Stimulated activated CD4-positive, alpha-beta T cell treated with anti-CD3 and anti-CD28 coated beads, Interleukin-12 subunit alpha, Interleukin-12 subunit beta, amount 100 ng/mL, for 24 hours (primary cell): ENCODE measurements around the gene BCDIN3D.
"Not testable (repeated sequence)": the region's sequence is repeated elsewhere in the genome, so short reads cannot be mapped to it uniquely, and the experiment has no call there.

Source experiments
- DNase-seq, 2 experiments: peaks; one replicate each; pipeline ENCODE4 v3.0.0-alpha.2; 2020; ENCODE audit warnings: low read depth in 2 of 2

The BCDIN3D gene

DNA sequence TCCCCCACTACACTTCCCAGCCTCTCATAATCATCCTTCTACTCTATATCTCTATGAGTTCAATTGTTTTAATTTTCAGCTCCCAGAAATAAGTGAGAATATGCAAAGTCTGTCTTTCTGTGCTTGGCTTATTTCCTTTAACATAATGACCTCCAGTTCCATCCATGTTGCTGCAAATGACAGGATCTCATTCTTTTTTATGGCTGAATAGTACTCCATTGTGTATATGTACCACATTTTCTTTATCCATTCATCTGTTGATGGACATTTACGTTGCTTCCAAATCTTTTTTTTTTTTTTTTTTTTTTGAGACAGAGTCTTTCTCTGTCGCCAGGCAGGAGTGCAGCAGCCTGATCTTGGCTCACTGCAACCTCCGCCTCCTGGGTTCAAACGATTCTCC, 13.0 kb upstream of the BCDIN3D start:
- not testable (repeated sequence) for DNase-seq

DNA sequence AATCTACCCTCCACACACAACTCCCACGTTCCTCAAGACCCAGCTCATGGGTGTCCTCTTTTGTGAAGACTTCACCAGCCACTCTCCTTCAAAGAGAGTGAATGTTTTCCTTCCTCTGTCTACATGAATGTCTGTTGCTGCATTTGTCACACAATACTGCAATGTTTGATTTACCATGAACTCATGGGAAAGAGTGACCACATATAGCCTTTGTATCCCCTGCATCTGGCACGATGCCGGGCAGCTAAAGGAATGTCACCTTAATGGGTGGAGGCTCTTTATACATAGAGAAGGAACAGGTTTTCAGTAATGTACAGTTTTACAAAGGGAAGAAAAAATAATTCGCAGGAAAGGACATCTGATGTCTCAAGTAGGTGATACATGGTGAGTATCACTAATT, 12.1 kb upstream of the BCDIN3D start:
- no peak for DNase-seq

DNA sequence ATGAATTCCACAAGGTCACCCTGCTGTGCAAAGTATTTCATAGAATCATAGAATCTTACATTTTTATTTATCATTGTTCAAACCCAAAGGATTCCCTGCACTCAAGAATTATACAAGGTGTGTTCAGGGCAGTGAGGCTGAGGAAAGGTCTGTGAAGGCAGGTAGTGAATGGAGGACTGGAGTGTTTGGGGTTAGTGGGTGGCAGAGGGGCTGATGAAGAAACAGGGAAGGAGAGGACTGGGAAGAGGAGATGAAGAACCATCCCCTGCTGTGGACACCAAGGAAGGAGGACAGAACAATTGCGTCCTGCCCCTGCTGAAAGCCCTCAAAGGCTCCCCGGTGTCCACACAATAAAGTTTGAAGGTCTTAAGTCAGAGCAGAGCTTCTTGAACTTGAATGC, 10.8 kb upstream of the BCDIN3D start:
- no peak for DNase-seq

DNA sequence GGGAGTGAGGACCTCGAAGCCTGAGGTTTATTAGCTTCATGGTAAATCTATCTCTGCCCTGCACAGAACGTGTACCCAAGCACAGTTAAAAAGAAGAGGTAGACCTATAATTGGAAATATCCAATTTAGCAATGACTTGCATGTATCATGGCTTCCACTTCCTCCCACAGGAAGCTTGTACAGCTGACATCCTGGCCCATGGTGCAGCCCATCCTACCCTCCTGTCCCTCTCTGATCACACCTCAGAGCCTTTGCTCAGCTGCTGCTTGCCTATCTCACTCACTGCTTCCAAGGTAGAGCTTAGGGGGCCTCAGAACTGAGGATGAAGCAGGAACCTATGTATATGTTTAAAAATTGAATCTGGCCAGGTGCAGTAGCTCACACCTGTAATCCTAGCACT, 4.3 kb upstream of the BCDIN3D start:
- no peak for DNase-seq

DNA sequence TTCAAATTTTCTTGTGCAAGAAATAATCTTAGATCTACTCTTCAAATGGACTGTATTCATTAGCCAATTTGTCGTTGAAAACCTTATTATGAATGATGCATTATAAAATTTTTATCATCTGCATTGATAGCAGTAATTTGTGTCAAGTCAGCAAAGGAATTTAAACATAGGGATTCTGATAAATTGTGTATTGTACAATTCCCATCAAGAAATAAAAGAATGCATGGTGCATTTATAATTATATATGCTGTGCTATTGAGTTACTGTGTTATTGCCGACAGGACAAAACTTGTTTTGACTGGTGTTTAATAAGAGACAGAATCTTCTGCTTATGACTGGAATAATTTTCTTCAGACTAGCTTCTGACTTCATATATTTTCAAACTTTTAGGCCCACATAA, 3.1 kb upstream of the BCDIN3D start:
- DNase-seq, result no peak

DNA sequence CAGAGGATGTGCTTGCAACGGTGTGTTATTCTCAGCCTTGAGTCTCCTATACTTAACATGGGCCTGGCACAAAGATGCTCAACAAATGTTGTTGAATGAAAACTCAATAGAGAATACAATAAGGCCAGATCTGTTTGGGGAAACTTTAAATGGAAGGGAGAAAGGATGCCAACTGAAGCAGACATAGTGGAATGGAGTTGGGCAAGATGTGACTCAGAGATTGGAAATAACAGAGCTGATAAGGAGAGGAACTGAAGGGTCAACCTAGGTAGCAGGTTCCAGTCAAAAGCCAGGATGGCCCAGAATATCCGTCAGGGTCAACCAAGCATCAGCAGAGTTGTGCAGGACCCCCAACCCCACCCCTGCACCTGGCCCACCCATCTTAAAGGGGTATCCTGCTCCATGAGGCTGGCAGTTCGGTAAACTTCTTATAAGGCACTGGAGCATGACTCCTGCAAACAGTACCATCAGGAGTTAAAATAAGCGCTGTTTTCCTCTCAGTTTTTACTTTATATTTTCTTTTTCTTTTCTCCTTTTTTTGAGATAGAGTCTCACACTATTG, 1.1 kb upstream of the BCDIN3D start:
- no peak for DNase-seq

DNA sequence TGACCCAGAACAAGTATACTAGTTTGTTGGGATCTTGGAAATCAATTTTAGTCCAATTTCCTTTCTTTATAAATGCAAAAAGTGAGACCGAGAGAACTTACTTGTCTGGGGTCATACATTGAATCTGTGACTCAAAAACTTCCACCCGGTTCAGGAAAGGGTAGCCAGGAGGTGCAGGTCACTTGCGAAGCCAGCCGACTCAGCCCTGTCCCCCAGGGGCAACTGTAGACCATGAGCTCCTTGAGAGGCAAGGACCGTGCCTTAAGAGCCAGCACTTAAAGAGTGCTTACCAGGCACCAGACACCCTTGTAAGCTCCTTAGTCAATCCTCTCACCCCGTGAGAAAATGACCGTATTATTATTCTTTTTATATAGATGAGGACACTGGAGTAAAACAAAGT, 505 bp upstream of the BCDIN3D start:
- no peak for DNase-seq

DNA sequence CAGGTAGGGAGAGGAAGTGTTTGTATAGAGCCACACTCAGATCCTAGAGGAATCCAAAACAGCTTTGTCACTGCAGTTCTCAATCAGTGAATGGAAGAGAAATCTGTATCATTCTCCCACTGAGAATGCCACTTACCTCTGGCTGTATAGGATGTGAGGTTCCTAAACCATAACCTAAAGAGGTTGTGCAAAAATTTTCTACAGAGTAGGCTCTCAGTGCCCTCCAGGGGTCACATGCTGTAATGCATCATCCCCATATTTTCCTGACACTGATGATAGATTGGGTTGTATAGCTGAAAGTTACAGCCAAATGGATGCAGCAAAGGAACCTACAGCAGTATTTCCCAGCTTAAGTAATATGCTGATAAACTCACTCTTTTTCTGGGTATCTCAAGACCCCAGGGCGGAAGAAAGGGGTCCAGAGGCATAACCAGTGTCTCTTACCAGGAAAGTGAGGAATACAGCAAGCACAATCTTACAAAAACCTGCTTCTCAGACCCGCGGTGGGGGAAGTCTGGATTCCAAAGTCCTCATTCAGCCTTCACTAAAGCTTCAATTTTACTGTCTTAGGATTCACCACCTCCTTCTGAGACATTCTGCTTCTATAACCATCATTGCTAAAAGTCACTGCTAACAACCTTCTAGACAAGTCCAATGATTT, 3.8 kb downstream of the BCDIN3D start:
- peak in 1 of 2 experiments; percentile 14 for DNase-seq

DNA sequence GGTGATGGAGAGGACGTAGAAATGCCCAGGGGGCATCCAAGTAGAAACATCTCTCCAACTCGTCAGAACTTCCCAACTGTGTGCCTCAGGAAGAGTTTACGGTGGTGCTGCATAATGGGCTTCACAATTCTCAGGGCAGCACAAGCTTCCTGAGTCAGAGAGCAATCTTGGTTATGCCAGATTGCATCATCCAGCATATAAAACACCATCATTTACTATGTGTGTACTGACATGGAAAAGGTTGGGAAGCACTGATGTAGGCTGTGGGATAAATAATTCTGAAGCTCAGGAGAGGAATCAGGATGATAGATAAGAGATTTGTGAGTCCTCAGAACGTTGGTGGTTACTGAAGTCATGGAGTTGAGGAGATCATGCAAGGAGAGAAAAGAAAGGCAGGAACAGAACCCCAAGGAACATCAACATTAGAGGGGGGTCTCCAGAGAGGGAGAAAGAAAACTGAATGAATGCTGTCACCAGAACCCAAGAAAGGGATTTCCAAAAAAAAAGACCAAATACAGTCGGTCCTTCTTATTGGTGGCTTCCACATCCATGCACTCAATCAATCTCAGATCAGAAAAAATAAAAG, 10.0 kb downstream of the BCDIN3D start:
- DNase-seq, result no peak

DNA sequence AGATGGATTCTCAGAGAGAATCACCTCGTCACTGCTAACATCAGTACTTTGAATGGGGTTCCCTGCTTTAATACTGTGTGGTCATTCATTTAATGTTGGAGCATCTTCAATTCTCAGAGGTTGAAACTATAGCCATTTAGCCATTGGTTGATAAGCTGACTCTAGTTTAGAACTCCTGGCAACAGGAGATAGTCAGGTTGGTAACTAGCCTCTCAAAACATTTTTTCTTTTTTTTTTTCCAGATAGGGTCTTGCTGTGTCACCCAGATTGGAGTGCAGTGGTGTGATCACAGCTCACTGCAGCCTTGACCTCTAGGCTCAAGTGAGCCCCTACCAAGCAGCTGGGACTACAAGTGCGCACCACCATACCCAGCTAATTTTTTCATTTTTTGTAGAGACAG, 11.2 kb downstream of the BCDIN3D start:
- DNase-seq, result no peak

DNA sequence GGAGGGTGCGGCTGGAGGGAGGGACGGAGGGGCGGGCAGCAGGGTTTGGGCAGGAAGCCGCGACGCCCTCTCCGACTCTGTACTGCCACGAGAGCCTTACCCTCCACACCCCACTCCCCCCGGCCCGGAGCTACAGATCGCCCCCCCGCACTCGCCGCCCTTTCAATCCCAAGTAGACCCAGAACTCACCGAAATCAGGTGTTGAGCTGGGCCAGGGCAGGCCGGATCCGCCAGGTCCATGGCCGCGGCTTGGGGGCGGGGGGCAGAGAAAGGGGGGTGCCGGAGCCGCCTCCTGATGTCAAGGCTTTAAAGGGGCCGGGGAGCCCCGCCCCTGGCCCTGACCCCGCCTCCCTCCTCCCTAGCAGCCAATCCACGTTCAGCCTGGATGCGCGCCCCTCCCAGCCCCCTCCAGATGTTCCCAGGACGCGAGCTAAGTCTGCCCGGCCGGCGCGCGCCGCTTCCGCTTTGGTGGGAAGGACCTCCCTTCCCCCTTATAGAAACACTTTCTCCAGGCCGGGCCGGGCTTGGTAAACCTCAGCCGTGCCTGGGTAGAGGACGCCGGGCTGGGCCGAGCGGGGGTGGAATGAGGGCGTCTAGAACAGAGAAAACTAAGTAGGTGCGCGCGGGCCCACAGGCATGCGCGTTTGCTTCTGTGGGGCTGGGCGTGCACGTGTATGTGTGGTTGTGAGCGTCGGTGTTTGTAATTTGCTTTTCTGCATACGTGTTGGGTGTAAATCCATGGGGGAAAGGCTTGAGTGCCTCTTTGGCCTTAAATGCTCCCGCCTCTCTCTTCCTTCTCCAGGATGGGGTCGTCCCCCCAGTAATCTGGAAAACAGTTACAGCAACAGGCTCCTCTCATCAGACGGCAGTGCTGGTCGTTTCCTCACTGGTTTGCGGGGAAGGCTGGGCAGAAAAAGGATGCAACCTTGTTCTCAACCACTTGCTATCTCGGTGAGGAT, 14.5 kb downstream of the BCDIN3D start, which contains the start of gene NCKAP5L:
Gene NCKAP5L (minus strand): TSS at position 281 of the 959 bp plus-strand sequence. CDS start 24,369 bp downstream, outside the sequence.
- DNase-seq, result peak; percentile 88 to 94

DNA sequence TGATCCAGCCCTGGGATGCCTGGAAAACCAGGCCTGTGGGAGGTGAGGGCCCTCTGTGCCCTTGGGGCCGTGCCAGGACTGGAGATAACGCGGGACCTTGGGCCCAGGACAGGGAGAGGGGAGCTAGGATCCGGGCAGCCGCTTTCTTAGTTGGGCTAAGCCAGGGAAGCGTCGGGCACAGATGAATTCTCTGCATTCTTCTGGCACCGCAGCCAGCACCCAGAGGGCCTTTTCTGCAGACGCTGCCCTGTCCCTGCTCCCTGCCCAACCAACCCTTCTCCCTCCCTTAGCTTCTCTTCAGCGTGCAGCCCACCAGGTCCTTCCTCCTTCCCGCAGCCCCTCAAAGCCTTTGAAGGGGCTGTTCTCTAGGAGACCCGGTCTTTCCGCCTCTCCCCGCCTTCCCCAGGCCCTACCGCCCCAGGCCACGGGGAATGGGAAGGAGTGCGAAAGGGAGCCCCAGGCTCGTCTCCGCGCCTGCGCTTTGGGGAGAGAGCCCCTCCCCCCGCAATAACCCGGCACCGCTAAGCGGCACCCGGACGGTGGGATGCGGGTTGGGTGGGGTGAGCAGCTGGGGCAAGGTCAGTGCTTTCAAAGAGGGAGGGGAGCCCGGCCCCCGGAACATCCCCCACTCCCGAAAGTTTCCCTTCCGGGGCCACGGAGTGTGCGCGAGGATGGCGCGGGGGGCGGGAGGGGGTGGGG, 15.4 kb downstream of the BCDIN3D start:
- DNase-seq, result peak; percentile 11 to 30

DNA sequence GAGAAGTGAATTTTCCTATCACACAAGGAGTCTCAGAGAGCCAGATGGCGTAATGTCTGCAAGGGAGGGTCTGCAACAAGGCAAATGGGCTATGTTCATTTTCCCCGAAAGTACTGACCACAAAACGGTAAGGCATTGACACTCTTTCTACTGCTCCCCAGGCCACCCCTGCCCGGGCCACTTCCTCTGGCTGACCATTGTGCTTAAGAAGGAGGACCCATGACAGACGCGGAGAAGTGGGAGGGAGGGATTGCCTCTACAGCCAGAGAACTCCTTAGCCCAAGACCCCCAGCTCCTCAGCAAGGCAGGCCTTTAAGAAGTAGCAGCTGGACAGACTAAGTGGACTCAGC, 15.9 kb downstream of the BCDIN3D start:
- DNase-seq, result no peak

DNA sequence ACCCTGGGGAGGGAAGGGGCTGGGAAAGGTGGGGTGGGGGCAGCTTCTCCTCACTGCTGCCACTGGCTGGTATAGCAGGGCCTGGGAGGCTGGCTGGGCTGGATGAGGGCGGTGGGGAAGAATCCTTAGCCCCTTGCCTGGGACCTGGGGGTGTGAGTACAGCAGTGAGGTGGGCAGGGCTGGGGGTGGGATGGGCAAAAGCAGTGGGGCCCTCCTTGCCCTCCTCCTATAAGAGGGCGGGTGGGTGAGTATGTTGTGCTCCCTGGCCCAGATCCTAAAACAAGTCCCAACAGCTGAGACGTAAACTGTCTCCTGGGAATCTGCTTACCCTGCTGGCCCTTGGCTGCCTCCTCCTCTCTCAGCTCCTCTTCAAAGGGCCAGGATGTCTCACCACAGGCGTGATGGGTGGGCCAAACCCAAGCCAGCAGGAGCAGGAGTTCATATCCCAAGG, 16.9 kb downstream of the BCDIN3D start:
- DNase-seq, result no peak

DNA sequence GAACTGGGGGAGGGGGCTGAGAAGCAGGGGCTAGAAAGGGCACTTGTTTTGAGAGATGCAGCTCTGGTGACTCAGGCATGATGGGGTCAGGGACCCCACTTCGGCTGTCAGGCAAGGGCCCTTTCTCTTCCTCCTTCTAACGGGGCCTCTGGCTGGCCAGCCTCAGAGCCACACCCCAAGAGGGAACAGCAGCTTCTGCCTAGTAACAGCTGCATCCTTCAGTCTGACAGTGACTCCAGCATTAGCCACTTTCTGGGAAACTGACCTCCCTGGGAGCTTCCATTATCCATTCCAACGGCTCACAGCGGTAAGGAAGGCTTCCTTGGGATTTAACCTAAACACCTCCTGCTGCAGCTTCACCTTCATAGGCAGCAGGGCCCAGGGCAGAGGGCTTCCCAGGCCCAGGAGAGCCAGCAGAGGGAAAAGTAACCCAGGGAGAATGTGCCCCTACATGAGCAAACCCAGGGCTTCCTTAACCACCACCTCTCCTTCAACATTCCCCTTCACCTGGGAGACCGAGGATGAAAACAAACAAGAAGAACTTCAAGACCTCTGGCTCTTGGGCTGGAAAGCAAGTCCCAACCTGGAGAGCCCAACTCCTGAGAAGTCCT, 17.4 kb downstream of the BCDIN3D start:
- DNase-seq, result no peak

DNA sequence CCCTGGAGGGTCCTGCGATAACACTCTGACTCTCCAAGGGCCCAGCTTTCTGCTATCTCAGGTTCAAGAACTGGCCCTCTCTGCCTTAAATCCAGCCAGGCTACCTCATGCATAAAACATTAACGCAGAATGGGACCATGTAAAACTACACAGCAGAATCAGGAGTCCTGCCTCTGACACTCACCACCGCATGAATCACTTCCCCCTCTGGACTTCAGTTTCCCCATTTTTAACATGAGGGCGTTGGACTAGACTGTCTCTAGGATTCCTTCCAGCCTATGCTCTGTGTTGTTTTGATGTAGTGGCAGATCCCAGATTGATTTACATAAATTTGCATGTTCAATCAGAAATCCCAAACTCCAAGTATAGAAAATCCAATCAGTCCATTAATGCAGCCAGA, 18.0 kb downstream of the BCDIN3D start:
- DNase-seq, result no peak

DNA sequence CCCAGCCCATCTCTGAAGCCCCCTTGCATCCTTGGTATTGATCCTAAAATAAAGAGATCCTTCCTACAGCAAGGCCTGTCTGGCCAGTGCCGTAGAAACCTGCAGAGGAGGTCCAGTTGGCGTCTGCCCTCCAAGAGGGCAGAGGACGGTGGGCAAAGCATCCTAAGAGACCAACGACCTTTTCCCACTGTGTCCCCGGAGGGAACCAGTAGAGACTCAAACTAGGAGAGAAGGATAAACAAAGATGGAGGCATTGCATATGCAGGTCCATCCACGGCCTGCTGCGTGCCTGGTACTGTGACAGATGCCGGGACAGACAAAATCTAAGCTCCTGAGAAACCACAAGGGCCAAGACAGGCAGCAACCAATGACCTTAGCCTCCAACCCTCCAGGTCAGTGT, 18.5 kb downstream of the BCDIN3D start:
- DNase-seq, result no peak

DNA sequence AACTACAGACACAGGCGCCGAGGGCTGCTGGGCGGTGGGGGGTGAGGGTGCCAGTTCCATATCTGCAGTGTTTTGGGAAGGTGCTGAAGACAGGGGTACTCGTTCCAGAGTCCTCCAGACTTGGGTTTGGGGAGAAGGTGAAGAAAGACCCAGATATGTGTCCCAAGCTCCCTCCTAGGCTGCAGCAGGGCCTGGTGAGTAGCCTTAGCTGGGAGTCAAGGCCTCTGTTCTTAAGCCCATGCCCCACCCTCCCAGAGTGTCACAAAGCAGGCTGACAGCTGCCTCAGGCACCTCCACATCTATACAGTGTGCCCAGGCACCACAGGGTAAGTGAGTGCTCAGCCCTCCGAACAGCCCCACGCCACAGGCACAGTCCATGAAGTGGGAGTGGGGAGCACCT, 19.0 kb downstream of the BCDIN3D start:
- DNase-seq, result no peak

DNA sequence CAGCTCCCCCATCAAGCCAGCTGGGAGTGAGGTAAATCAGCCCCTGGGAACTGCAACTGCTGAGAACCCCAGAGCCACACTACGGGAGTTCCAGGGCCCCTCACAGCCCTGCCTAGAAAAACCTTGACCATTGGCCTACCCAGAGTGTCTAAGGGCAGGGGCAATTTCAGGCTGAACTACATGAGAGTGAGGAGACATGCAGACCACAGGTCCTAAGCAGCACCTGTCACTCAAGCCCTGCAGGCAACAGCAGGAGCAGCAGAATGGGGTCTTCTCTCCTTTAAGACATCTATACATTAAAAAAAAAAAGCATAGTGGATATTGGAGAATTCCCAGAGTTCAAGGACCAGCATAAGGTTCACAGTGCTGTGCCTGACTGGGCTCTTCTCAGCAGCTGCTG, 19.6 kb downstream of the BCDIN3D start:
- DNase-seq, result no peak

DNA sequence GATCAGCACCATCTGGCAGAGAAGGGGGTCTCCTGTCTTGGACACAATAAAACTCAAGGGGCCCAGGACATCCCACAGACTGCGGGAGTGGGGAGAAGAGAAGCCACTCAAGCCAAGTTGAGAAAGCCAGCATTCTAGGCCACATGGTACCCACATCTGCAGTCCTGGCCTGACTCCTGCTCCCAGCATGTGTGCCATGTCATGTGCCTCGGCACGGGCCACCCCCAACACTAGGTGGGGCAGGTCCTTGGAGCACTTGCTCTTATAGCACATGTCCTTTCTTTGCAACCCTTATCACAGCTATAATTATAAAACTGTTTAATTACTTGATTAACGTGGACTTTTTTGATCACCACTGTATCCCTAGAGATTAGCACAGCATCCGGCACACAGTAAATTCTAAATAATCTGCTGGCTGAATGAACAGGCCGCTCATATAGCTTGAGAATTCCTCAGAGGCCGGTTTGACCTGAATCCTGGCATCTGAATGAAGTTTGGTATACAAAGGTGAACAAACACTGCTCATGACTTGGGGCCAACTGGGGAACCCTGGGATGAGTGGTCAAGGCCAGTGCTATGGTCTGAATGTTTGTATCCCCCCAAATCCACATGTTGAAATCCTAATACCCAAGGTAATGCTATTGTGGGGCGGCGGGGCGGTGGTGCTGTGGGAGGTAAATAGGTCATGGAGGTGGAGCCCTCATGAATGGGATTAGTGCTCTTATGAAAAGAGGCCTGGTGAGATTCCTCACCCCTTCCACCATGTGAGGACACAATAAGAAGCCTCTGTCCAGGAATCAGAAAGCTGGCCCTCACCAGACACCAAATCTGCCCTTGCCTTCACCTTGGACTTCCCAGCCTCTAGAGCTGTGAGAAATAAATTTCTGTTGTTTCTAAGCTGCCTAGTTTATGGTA, 21.3 kb downstream of the BCDIN3D start:
- DNase-seq, result no peak
